Mammary epithelial cell (primary cell): ENCODE results near the gene MRPL9.
"Not testable (repeated sequence)": the region's sequence is repeated elsewhere in the genome, so short reads cannot be mapped to it uniquely, and the experiment has no call there.

Experiments
- CTCF ChIP-seq, 2 donors: IDR thresholded peaks in 1 of 2; conservative IDR thresholded peaks in 1 of 2; 2 replicates each; pipeline ENCODE4 v1.5.1; 2011 to 2012; ENCODE audit warnings: inconsistent platforms in 2 of 2, low read length in 2 of 2, mild to moderate bottlenecking in 2 of 2, control low read depth in 1 of 2, low read depth in 1 of 2; ENCODE audit not compliant: insufficient read depth in 1 of 2; ENCODE audit errors: extremely low read depth in 1 of 2
- EZH2 ChIP-seq: IDR thresholded peaks from 2 replicates; pipeline ENCODE4 v1.6.1; 2012; ENCODE audit warnings: low read length, inconsistent platforms, borderline replicate concordance

GRCh38 chr1:151733995-151734394 lies 29.3 kb downstream of the MRPL9 start:
- not testable (repeated sequence) for TF ChIP-seq CTCF (conservative IDR thresholded peaks at IDR 0.05 in 1 of 2, IDR thresholded peaks at IDR 0.05 in 1 of 2; ENCODE audit: extremely low read depth in 1 of 2, insufficient read depth in 1 of 2, low read depth in 1 of 2, low read length in 2 of 2); EZH2
